ENCODE measurements around the gene AFF3. TPM values are rescaled to one million over a fixed set of nuclear protein-coding genes. Genes with fewer than 3 reads are reported as not detected.

Gene AFF3
- total and polyA plus RNA-seq, 2 experiments from 2014 or later: 7.3 to 7.8 TPM

- no peak overlapping the region for H3K4me3 ChIP-seq
- no peaks in the 10 kb centered on the region for H3K79me2 ChIP-seq
- H3K9me2 ChIP-seq (replicated peaks; ENCODE audit: insufficient read depth): no peaks in the 10 kb centered on the region
- 72% methylated on average over 13 of the region's 13 CpGs for WGBS (ENCODE audit: low lambda C conversion rate, missing lambda C conversion rate)
- H2AFZ ChIP-seq: no peak overlapping the region
- no peak overlapping the region for H3K4me2 ChIP-seq
- no peak overlapping the region for H3K27ac ChIP-seq
- H3K9me3 ChIP-seq (ENCODE audit: low read depth): no peaks in the 10 kb centered on the region
- H3K4me1 ChIP-seq (ENCODE audit: insufficient read depth): peaks cover 14% of the 10 kb centered on the region
- TF ChIP-seq EZH2 (IDR thresholded peaks at IDR 0.05; ENCODE audit: borderline replicate concordance): no peak
- no peak for TF ChIP-seq CTCF (IDR thresholded peaks at IDR 0.05; ENCODE audit: poor library complexity)
- TF ChIP-seq EZH2phosphoT487 (IDR thresholded peaks at IDR 0.05; ENCODE audit: low read depth, severe bottlenecking, unreplicated experiment): no peak
- no peaks in the 10 kb centered on the region for H4K20me1 ChIP-seq (ENCODE audit: insufficient read depth, poor library complexity, severe bottlenecking)
- DNase-seq (ENCODE audit: low spot score): no peak
- no peaks in the 10 kb centered on the region for H3K36me3 ChIP-seq (replicated peaks; ENCODE audit: insufficient read depth, low read depth)
- H3K27me3 ChIP-seq: no peaks in the 10 kb centered on the region
Observed at GRCh38 chr2:99572373-99573164, 569.8 kb downstream of the AFF3 start.

- TF ChIP-seq CTCF (IDR thresholded peaks at IDR 0.05; ENCODE audit: poor library complexity) (no peak), EZH2phosphoT487 (IDR thresholded peaks at IDR 0.05; ENCODE audit: low read depth, severe bottlenecking, unreplicated experiment) (no peak), EZH2 (IDR thresholded peaks at IDR 0.05; ENCODE audit: borderline replicate concordance) (no peak)
- no peak overlapping the region for H3K4me2 ChIP-seq
- 11% methylated on average over 2 of the region's 2 CpGs for WGBS (ENCODE audit: low lambda C conversion rate, missing lambda C conversion rate)
- no peak for DNase-seq (ENCODE audit: low spot score)
- H3K4me1 ChIP-seq (ENCODE audit: insufficient read depth): peaks cover 14% of the 10 kb centered on the region
- H2AFZ ChIP-seq: no peak overlapping the region
- H3K27ac ChIP-seq: no peak overlapping the region
- H3K4me3 ChIP-seq: no peak overlapping the region
- H3K79me2 ChIP-seq: no peaks in the 10 kb centered on the region
- H3K27me3 ChIP-seq: no peaks in the 10 kb centered on the region
- H4K20me1 ChIP-seq (ENCODE audit: insufficient read depth, poor library complexity, severe bottlenecking): no peaks in the 10 kb centered on the region
- H3K36me3 ChIP-seq (replicated peaks; ENCODE audit: insufficient read depth, low read depth): no peaks in the 10 kb centered on the region
- no peaks in the 10 kb centered on the region for H3K9me2 ChIP-seq (replicated peaks; ENCODE audit: insufficient read depth)
- no peaks in the 10 kb centered on the region for H3K9me3 ChIP-seq (ENCODE audit: low read depth)
Observed at GRCh38 chr2:99571954-99572353, 570.4 kb downstream of the AFF3 start.

- 76% methylated on average over 4 of the region's 4 CpGs for WGBS (ENCODE audit: low lambda C conversion rate, missing lambda C conversion rate)
Observed at GRCh38 chr2:99571533-99571932, 570.9 kb downstream of the AFF3 start.

More at GRCh38 chr2:99571533-99571932, 570.9 kb downstream of the AFF3 start:
- Histone ChIP-seq H3K4me1 (ENCODE audit: insufficient read depth) (peaks cover 12% of the 10 kb centered on the region), H3K79me2 (no peaks in the 10 kb centered on the region), H2AFZ (no peak overlapping the region), H4K20me1 (ENCODE audit: insufficient read depth, poor library complexity, severe bottlenecking) (no peaks in the 10 kb centered on the region), H3K36me3 (replicated peaks; ENCODE audit: insufficient read depth, low read depth) (no peaks in the 10 kb centered on the region), H3K9me3 (ENCODE audit: low read depth) (no peaks in the 10 kb centered on the region), H3K4me2 (no peak overlapping the region), H3K9me2 (replicated peaks; ENCODE audit: insufficient read depth) (no peaks in the 10 kb centered on the region), H3K4me3 (no peak overlapping the region), H3K27ac (no peak overlapping the region), H3K27me3 (no peaks in the 10 kb centered on the region)
- TF ChIP-seq CTCF (IDR thresholded peaks at IDR 0.05; ENCODE audit: poor library complexity): no peak
- no peak for TF ChIP-seq EZH2 (IDR thresholded peaks at IDR 0.05; ENCODE audit: borderline replicate concordance)
- TF ChIP-seq EZH2phosphoT487 (IDR thresholded peaks at IDR 0.05; ENCODE audit: low read depth, severe bottlenecking, unreplicated experiment): no peak
- no peak for DNase-seq (ENCODE audit: low spot score)

Measured in hepatocyte (in vitro differentiated cells).